Measurements from ENCODE around the gene GLG1. TPM values are rescaled to one million over a fixed set of nuclear protein-coding genes. Genes with fewer than 3 reads are reported as not detected.

The GLG1 gene
- total RNA-seq, 1 experiment from 2014 or later: 237 TPM

- H3K9me2 ChIP-seq (ENCODE audit: insufficient read depth): no peaks in the 10 kb centered on the region
- peak overlapping the region; percentile 80 for H3K4me2 ChIP-seq (ENCODE audit: low read length)
- POLR2A ChIA-PET: no interaction called here
- H3K79me2 ChIP-seq (ENCODE audit: insufficient read depth, low read length): peaks cover 99% of the 10 kb centered on the region
- no peaks in the 10 kb centered on the region for H3K27me3 ChIP-seq (ENCODE audit: insufficient read depth, low read length)
- no peak overlapping the region for H3K4me3 ChIP-seq (replicated peaks in 1 of 2; ENCODE audit: low read depth in 1 of 2, low read length in 2 of 2)
- H3K4me1 ChIP-seq (ENCODE audit: control insufficient read depth in 1 of 2, insufficient read depth in 2 of 2, low read length in 2 of 2): peaks cover 66 to 67% of the 10 kb centered on the region in 2 experiments
- no TSS peak for BruUV-seq (replicated peaks)
- CTCF ChIA-PET: no interaction called here
- no peak overlapping the region for H2AFZ ChIP-seq (ENCODE audit: low read depth, low read length, poor library complexity, severe bottlenecking)
- H4K20me1 ChIP-seq (ENCODE audit: insufficient read depth): peaks cover 9% of the 10 kb centered on the region; the same call in 1 of the 2 replicates
- RAD21 ChIA-PET (ENCODE audit: low non-redundant PET in 1 of 2, low total read pairs in 2 of 2, uncharacterized antibody in 2 of 2, unreplicated experiment in 2 of 2): no interaction called here
- TF ChIP-seq POLR2A (IDR thresholded peaks at IDR 0.05; ENCODE audit: borderline replicate concordance, extremely low read depth, insufficient read depth, insufficient read length) (no peak), ATF3 (IDR thresholded peaks at IDR 0.05) (no peak), FOSL1 (IDR thresholded peaks at IDR 0.05; ENCODE audit: low read depth) (no peak), ZBTB33 (IDR thresholded peaks at IDR 0.05; ENCODE audit: extremely low read depth, insufficient replicate concordance, low read length) (no peak), SRF (IDR thresholded peaks at IDR 0.05; ENCODE audit: low read depth) (no peak), EZH2phosphoT487 (IDR thresholded peaks at IDR 0.05; ENCODE audit: borderline replicate concordance) (no peak), REST (IDR thresholded peaks at IDR 0.05; ENCODE audit: low read depth) (no peak)
- H3K27ac ChIP-seq (ENCODE audit: low read depth, low read length): peak overlapping the region; percentile 79; the same call in 1 of the 2 replicates
- no peaks in the 10 kb centered on the region for H3K9me3 ChIP-seq (ENCODE audit: control insufficient read depth in 1 of 2, insufficient read depth in 1 of 2, low read depth in 1 of 2, low read length in 2 of 2)
- DNase-seq (ENCODE audit: low read depth, low spot score) (no peak), ATAC-seq (no peak)
- 0 out of 2 replicates have a peak overlapping the region, but pooled peaks have one; percentile 13 for H3K9ac ChIP-seq (ENCODE audit: low read length)
- intact Hi-C loops (cut with micrococcal nuclease): no loop called here
- H3K36me3 ChIP-seq (ENCODE audit: control insufficient read depth in 1 of 2, insufficient read depth in 2 of 2, low read length in 2 of 2): no peaks in the 10 kb centered on the region
Observed at GRCh38 chr16:74596586-74596985, 10.3 kb downstream of the GLG1 start.
